Esophagus muscularis mucosa (tissue), 4 donors: ENCODE results near the gene RASA1.

Experiments used
- CTCF ChIP-seq, 3 experiments: fragments of 200-600 bp in 2 of 3; fragments of 450-650 bp in 1 of 3; sonication (generic) in 2 of 3; IDR thresholded peaks; one replicate each; pipeline ENCODE4 v1.5.1; 2017 to 2019; ENCODE audit warnings: antibody characterized with exemption in 3 of 3, mild to moderate bottlenecking in 2 of 3, moderate library complexity in 1 of 3
- EP300 ChIP-seq: sonication (generic); formaldehyde crosslinking; IDR thresholded peaks from one replicate; pipeline ENCODE4 v1.6.1; 2017; ENCODE audit warnings: antibody characterized with exemption
- POLR2A ChIP-seq: fragments of 450-650 bp; IDR thresholded peaks from one replicate; pipeline ENCODE4 v1.6.1; 2017; ENCODE audit warnings: antibody characterized with exemption, moderate library complexity, mild to moderate bottlenecking, low read depth
- POLR2AphosphoS5 ChIP-seq, 2 donors: sonication (generic); formaldehyde crosslinking; IDR thresholded peaks; one replicate each; pipeline ENCODE4 v1.6.1; 2017; ENCODE audit warnings: antibody characterized with exemption in 2 of 2

GRCh38 chr5:87282269-87282668, 14.6 kb downstream of the RASA1 start:
- TF ChIP-seq CTCF (IDR thresholded peaks at IDR 0.05) (no peak), POLR2AphosphoS5 (IDR thresholded peaks at IDR 0.05) (no peak), POLR2A (no peak), EP300 (no peak)
